Osteocyte (in vitro differentiated cells): ENCODE results near the gene LTN1. TPM values are rescaled to one million over a fixed set of nuclear protein-coding genes. Genes with fewer than 3 reads are reported as not detected.
"Not testable (repeated sequence)": the region's sequence is repeated elsewhere in the genome, so short reads cannot be mapped to it uniquely, and the experiment has no call there.

Experiments used
- DNase-seq: peaks from one replicate; pipeline ENCODE4 v3.0.0; 2021; ENCODE audit warnings: mixed read lengths; ENCODE audit not compliant: unreplicated experiment; ENCODE audit errors: extremely low spot score
- H3K27ac Mint-ChIP-seq: one replicate; pipeline ENCODE4 v1.8.0; 2021; ENCODE audit warnings: mild to moderate bottlenecking, mixed read lengths; ENCODE audit not compliant: unreplicated experiment
- H3K27me3 Mint-ChIP-seq: one replicate; pipeline ENCODE4 v1.8.0; 2021; ENCODE audit warnings: mixed read lengths; ENCODE audit not compliant: unreplicated experiment
- H3K36me3 Mint-ChIP-seq: one replicate; pipeline ENCODE4 v1.8.0; 2021; ENCODE audit warnings: mixed read lengths; ENCODE audit not compliant: unreplicated experiment
- H3K4me1 Mint-ChIP-seq: one replicate; pipeline ENCODE4 v1.8.0; 2021; ENCODE audit warnings: mixed read lengths; ENCODE audit not compliant: unreplicated experiment
- H3K4me3 Mint-ChIP-seq: one replicate; pipeline ENCODE4 v1.8.0; 2021; ENCODE audit warnings: mild to moderate bottlenecking, moderate library complexity, mixed read lengths; ENCODE audit not compliant: unreplicated experiment
- H3K9me3 Mint-ChIP-seq: one replicate; pipeline ENCODE4 v1.8.0; 2021; ENCODE audit warnings: mixed read lengths; ENCODE audit not compliant: unreplicated experiment
- total RNA-seq: library from RNA; stranded (reverse); gene quantifications from 2 replicates; pipeline ENCODE4 v1.2.1, GENCODE V29; 2021
- TF ChIP-seq, protein P1 (sequence below): fragments of 200-600 bp; sonication (generic); IDR thresholded peaks from 2 replicates; pipeline ENCODE4 v1.5.0; 2021; ENCODE audit warnings: antibody characterized with exemption, mild to moderate bottlenecking, moderate library complexity

Gene LTN1
- total RNA-seq, 1 donor from 2014 or later = 25.6 TPM

DNA sequence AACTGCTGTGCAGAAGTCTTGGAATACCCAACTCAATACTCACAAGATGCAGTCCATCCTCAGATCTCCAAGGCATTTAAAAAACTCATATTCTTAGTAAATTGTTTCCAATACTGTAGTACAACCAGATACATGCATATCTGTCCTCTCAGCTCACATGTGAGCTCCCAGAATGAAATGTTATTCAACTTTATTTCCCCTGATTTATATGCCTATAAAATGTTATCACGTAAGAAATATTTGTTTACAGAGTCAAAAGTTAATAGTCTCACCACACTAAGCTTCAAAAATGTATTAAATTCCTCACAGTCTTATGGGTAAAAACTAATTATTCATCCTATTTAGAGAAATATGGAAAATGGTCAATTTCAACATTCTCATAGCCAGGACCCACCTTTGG is 56.6 kb downstream of the LTN1 start:
- no peaks in the 10 kb centered on the region for H3K9me3 Mint-ChIP-seq
- no peak for DNase-seq
- no peaks in the 10 kb centered on the region for H3K27me3 Mint-ChIP-seq
- peaks cover 34% of the 10 kb centered on the region for H3K36me3 Mint-ChIP-seq
- TF ChIP-seq, protein P1, sequence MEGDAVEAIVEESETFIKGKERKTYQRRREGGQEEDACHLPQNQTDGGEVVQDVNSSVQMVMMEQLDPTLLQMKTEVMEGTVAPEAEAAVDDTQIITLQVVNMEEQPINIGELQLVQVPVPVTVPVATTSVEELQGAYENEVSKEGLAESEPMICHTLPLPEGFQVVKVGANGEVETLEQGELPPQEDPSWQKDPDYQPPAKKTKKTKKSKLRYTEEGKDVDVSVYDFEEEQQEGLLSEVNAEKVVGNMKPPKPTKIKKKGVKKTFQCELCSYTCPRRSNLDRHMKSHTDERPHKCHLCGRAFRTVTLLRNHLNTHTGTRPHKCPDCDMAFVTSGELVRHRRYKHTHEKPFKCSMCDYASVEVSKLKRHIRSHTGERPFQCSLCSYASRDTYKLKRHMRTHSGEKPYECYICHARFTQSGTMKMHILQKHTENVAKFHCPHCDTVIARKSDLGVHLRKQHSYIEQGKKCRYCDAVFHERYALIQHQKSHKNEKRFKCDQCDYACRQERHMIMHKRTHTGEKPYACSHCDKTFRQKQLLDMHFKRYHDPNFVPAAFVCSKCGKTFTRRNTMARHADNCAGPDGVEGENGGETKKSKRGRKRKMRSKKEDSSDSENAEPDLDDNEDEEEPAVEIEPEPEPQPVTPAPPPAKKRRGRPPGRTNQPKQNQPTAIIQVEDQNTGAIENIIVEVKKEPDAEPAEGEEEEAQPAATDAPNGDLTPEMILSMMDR = no peak
- no peaks in the 10 kb centered on the region for H3K4me1 Mint-ChIP-seq
- no peak overlapping the region for H3K4me3 Mint-ChIP-seq
- H3K27ac Mint-ChIP-seq = no peak overlapping the region

DNA sequence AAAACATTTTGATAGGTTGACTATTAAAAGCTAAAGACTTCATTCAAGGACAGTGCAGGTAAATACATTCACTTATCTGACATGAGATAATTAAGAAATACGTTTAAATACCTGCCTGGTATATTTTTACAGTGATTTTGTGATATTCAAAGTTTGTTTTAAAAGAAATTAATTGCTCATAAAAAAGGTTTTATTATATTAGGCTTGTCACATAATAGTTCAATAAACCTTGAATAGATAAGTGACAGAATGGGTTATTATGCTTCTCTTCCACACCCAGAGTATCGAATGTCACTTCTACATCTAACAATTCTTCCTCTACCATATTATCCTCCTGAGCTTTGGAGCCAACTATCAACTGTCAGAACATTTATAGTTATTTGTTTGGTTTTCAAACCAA is 60.0 kb downstream of the LTN1 start:
- Mint-ChIP-seq H3K9me3 (no peaks in the 10 kb centered on the region), H3K4me1 (no peaks in the 10 kb centered on the region), H3K4me3 (no peak overlapping the region), H3K27me3 (no peaks in the 10 kb centered on the region), H3K36me3 (peaks cover 42% of the 10 kb centered on the region), H3K27ac (no peak overlapping the region)
- TF ChIP-seq, protein P1 = no peak
- no peak for DNase-seq

DNA sequence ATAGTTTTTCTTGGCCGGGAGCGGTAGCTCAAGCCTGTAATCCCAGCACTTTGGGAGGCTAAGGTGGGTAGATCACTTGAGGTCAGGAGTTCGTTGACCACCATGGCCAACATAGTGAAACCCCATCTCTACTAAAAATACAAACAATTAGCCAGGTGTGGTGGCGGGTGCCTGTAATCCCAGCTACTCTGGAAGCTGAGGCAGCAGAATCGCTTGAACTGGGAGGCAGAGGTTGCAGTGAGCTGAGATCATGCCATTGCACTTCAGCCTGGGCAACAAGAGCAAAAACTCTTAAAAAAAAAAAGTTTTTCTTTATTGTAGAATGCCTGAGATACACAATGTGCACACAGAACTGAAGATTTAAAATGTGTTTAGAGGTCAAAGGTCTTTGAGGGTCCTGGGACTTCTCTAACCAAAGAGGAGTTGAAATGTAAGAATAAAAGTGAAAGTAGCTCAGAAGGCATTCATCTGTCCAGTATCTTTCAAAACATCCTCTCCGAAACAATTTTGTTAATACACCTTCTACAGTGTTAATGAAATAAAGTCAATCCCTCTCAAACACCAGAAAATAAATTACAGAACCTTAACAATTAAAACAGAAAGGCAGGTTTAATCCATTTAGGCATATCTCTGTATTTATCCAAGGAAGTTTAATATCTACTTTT is 60.8 kb downstream of the LTN1 start:
- H3K27me3 Mint-ChIP-seq, H3K4me1 Mint-ChIP-seq, H3K9me3 Mint-ChIP-seq, H3K4me3 Mint-ChIP-seq, DNase-seq, H3K27ac Mint-ChIP-seq: not testable (repeated sequence)
- peaks cover 37% of the 10 kb centered on the region for H3K36me3 Mint-ChIP-seq

DNA sequence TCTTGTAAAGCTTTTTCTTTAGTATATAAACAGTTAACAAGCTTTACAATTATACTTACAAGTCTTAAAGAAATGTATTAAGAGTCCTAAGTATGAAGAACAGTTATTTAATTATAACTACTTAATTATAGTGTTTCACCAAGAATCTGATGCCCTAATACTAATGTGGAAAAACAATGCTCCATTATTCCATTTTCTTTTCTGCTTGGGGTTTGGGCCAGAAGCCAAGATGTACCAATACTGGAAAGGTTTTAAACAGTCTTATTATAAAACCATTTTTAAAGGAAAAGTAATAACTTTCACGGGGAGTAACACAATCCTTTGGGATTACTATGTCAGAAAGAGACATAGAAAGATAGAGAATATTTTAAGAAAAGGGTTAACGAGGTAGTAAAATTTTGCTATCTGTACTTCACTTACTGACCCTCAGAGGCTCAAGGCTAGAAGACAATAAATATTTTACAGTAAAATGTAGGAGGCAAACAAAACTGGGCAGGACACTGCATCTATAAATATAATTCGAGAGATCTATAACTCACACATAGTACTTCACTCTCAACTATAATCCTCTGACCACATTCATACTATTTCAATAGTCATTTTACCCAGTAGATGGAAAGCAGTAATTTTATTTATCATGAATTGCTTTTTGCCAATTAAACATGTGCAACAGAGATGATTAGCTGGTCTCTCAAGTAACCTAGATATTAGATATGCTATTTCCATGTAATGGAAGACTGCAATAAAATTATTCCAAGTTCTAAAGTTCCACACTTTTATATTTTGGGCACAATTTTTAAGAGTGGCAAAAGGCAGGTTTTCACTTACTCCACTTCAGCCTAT is 63.9 kb downstream of the LTN1 start:
- Mint-ChIP-seq H3K4me3 (no peak overlapping the region), H3K27ac (no peak overlapping the region), H3K27me3 (no peaks in the 10 kb centered on the region)

DNA sequence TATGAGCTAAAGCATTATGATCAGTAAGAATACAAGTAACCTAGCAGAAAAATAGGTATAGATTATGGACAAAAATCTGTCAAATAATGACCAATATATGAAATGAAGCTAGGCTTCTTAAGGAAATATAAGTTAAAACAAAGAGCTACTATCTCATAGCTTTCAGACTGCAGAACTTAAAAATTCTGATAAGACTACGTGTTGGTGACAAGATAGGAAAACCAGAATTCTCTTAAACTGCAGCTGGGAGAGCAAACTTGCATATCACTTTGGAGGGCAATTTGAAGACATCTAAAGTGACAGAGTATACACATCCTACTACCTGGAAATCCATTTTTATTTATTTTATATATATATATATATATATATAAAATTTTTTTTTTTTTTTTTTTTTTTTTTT is 65.5 kb downstream of the LTN1 start:
- TF ChIP-seq, protein P1 = no peak
- no peaks in the 10 kb centered on the region for H3K4me1 Mint-ChIP-seq
- DNase-seq = no peak
- no peak overlapping the region for H3K4me3 Mint-ChIP-seq
- no peak overlapping the region for H3K27ac Mint-ChIP-seq
- H3K9me3 Mint-ChIP-seq = no peaks in the 10 kb centered on the region
- H3K27me3 Mint-ChIP-seq = no peaks in the 10 kb centered on the region
- peaks cover 40% of the 10 kb centered on the region for H3K36me3 Mint-ChIP-seq

More for the DNA sequence above, 63.9 kb downstream of the LTN1 start:
- DNase-seq = no peak
- Mint-ChIP-seq H3K36me3 (peaks cover 34% of the 10 kb centered on the region), H3K4me1 (no peaks in the 10 kb centered on the region), H3K9me3 (no peaks in the 10 kb centered on the region)
- TF ChIP-seq, protein P1 = no peak
